ENCODE results near the gene KCNIP4.

KCNIP4 gene

DNA sequence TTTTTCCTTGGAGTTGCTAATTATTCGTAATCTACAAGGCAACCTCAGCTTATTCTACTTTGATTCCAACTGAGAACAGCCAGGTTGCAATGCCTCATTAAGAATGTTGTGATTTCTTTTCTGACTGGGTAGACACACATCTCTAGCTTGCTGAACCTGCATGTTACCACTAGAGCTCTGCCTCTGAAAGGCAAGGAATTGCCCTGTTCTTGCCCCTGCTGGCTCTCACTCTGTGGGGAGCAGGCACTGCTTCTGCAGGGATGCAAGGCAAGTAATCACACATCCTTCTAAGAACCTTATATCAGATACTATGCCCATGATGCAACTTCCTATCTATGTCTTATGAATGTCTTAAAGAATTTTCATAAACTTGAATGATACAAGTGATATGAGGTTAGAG lies 745.2 kb downstream of the KCNIP4 start:
- H3K9ac ChIP-seq (ENCODE audit: low read length): no peak overlapping the region

DNA sequence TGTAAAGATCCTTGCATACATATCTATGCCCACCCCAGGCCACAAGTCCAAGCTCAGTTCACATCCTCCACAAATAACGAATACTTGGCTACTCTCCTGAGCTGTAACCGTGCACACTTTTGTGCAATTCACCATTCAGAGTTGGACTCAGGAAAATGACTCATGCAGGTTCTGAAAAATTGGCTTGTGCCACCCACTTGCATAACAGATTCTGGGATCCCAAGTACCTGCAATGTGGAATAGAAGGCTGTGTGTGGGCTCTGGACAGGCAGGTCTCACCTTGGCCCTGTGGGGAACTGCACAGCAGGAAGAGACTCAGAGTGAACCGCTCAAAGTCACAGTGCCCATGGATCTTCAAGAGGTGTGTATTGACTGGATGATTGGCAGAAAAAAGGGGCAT lies 745.6 kb downstream of the KCNIP4 start:
- no peaks in the 10 kb centered on the region for H3K9me3 ChIP-seq (ENCODE audit: control insufficient read depth, insufficient read depth, low read depth, low read length)
- H3K27me3 ChIP-seq (ENCODE audit: control insufficient read depth, insufficient read depth, low read length): no peaks in the 10 kb centered on the region
- H3K4me1 ChIP-seq (ENCODE audit: control insufficient read depth, insufficient read depth, low read length): no peaks in the 10 kb centered on the region
- H3K36me3 ChIP-seq (ENCODE audit: control insufficient read depth, insufficient read depth, low read length): no peaks in the 10 kb centered on the region
- H3K4me3 ChIP-seq (ENCODE audit: low read depth, low read length): no peak overlapping the region
- H3K9ac ChIP-seq (ENCODE audit: low read length): no peak overlapping the region
- H3K27ac ChIP-seq (ENCODE audit: low read depth, low read length): no peak overlapping the region

More for the DNA sequence above, 745.2 kb downstream of the KCNIP4 start:
- Histone ChIP-seq H3K9me3 (ENCODE audit: control insufficient read depth, insufficient read depth, low read depth, low read length) (no peaks in the 10 kb centered on the region), H3K27me3 (ENCODE audit: control insufficient read depth, insufficient read depth, low read length) (no peaks in the 10 kb centered on the region), H3K4me3 (ENCODE audit: low read depth, low read length) (no peak overlapping the region), H3K36me3 (ENCODE audit: control insufficient read depth, insufficient read depth, low read length) (no peaks in the 10 kb centered on the region), H3K4me1 (ENCODE audit: control insufficient read depth, insufficient read depth, low read length) (no peaks in the 10 kb centered on the region), H3K27ac (ENCODE audit: low read depth, low read length) (no peak overlapping the region)

DNA sequence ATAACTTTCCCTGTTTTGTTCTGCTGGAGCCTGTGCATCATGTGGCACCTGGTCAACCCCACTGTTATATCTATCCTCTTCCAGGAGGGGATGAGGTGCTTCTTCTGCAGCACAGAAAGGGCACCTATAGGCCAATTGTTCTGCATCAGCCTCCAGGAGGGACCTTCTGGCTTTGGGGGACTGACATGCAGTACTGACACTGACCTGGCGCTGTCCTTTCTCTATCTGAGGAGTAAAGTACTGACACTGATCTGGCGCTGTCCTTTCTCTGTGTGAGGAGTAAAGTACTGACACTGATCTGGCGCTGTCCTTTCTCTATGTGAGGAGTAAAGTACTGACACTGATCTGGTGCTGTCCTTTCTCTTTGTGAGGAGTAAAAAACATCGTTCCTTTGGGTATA lies 749.9 kb downstream of the KCNIP4 start:
- Histone ChIP-seq H3K27me3 (ENCODE audit: control insufficient read depth, insufficient read depth, low read length) (no peaks in the 10 kb centered on the region), H3K4me1 (ENCODE audit: control insufficient read depth, insufficient read depth, low read length) (no peaks in the 10 kb centered on the region), H3K4me3 (ENCODE audit: low read depth, low read length) (no peak overlapping the region), H3K27ac (ENCODE audit: low read depth, low read length) (no peak overlapping the region), H3K9ac (ENCODE audit: low read length) (no peak overlapping the region), H3K36me3 (ENCODE audit: control insufficient read depth, insufficient read depth, low read length) (no peaks in the 10 kb centered on the region), H3K9me3 (ENCODE audit: control insufficient read depth, insufficient read depth, low read depth, low read length) (no peaks in the 10 kb centered on the region)

- no peaks in the 10 kb centered on the region for H3K27me3 ChIP-seq (ENCODE audit: control insufficient read depth, insufficient read depth, low read length)
- H3K36me3 ChIP-seq (ENCODE audit: control insufficient read depth, insufficient read depth, low read length): no peaks in the 10 kb centered on the region
- H3K4me1 ChIP-seq (ENCODE audit: control insufficient read depth, insufficient read depth, low read length): no peaks in the 10 kb centered on the region
- H3K9me3 ChIP-seq (ENCODE audit: control insufficient read depth, insufficient read depth, low read depth, low read length): no peaks in the 10 kb centered on the region
- H3K9ac ChIP-seq (ENCODE audit: low read length): no peak overlapping the region
- H3K4me3 ChIP-seq (ENCODE audit: low read depth, low read length): no peak overlapping the region
- no peak overlapping the region for H3K27ac ChIP-seq (ENCODE audit: low read depth, low read length)
These were observed 752.9 kb downstream of the KCNIP4 start for GRCh38 chr4:21195682-21196081.

GRCh38 chr4:21192367-21192766 lies 756.2 kb downstream of the KCNIP4 start:
- H3K27me3 ChIP-seq (ENCODE audit: control insufficient read depth, insufficient read depth, low read length): no peaks in the 10 kb centered on the region
- H3K27ac ChIP-seq (ENCODE audit: low read depth, low read length): no peak overlapping the region
- H3K9me3 ChIP-seq (ENCODE audit: control insufficient read depth, insufficient read depth, low read depth, low read length): no peaks in the 10 kb centered on the region
- no peak overlapping the region for H3K4me3 ChIP-seq (ENCODE audit: low read depth, low read length)
- no peak overlapping the region for H3K9ac ChIP-seq (ENCODE audit: low read length)
- no peaks in the 10 kb centered on the region for H3K36me3 ChIP-seq (ENCODE audit: control insufficient read depth, insufficient read depth, low read length)
- H3K4me1 ChIP-seq (ENCODE audit: control insufficient read depth, insufficient read depth, low read length): no peaks in the 10 kb centered on the region

- Histone ChIP-seq H3K27me3 (ENCODE audit: control insufficient read depth, insufficient read depth, low read length) (no peaks in the 10 kb centered on the region), H3K4me1 (ENCODE audit: control insufficient read depth, insufficient read depth, low read length) (no peaks in the 10 kb centered on the region), H3K4me3 (ENCODE audit: low read depth, low read length) (no peak overlapping the region), H3K27ac (ENCODE audit: low read depth, low read length) (no peak overlapping the region), H3K9ac (ENCODE audit: low read length) (no peak overlapping the region), H3K36me3 (ENCODE audit: control insufficient read depth, insufficient read depth, low read length) (no peaks in the 10 kb centered on the region), H3K9me3 (ENCODE audit: control insufficient read depth, insufficient read depth, low read depth, low read length) (no peaks in the 10 kb centered on the region)
These were observed 757.3 kb downstream of the KCNIP4 start for GRCh38 chr4:21191317-21191716.

DNA sequence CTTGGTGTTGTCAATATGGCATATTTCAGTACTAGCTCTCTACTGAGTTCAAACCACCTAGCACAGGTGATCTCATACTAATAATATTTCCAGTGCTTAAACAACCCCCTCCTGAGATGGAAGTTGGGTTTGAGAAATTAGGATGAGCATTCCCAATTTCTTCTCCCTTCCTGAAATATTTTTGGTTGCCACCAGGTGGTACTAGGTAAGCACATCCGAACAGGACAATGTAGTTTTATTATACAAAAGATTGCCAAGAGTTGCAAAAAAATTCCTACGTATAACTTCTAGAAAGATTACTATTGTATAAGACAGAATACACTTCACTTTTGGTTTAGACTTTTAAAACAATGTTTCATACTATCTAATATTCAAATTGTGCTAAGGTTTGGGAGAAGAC lies 763.8 kb downstream of the KCNIP4 start:
- Histone ChIP-seq H3K4me1 (ENCODE audit: control insufficient read depth, insufficient read depth, low read length) (no peaks in the 10 kb centered on the region), H3K27ac (ENCODE audit: low read depth, low read length) (no peak overlapping the region), H3K9me3 (ENCODE audit: control insufficient read depth, insufficient read depth, low read depth, low read length) (no peaks in the 10 kb centered on the region), H3K27me3 (ENCODE audit: control insufficient read depth, insufficient read depth, low read length) (no peaks in the 10 kb centered on the region; the same call in 1 of the 2 replicates), H3K36me3 (ENCODE audit: control insufficient read depth, insufficient read depth, low read length) (no peaks in the 10 kb centered on the region), H3K9ac (ENCODE audit: low read length) (no peak overlapping the region), H3K4me3 (ENCODE audit: low read depth, low read length) (no peak overlapping the region)

DNA sequence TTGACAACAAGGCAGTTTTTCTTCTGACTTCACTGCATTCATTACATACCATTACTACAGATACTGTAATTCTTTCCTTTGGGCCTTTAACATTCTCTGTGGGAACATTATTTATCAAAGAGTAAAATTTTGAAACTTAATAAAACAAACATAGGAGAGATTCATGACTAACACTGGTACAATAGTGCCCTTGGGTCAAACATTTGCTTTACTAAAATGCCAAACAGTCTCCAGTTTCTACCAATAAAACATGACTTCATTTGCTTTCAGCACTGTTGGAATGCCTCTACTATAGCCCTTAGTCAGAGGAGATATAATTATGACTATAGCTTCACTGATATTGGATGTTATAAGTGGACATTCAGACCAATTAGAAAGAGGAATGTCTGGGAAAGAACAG lies 766.9 kb downstream of the KCNIP4 start:
- Histone ChIP-seq H3K36me3 (ENCODE audit: control insufficient read depth, insufficient read depth, low read length) (no peaks in the 10 kb centered on the region), H3K27ac (ENCODE audit: low read depth, low read length) (no peak overlapping the region), H3K4me3 (ENCODE audit: low read depth, low read length) (no peak overlapping the region), H3K9me3 (ENCODE audit: control insufficient read depth, insufficient read depth, low read depth, low read length) (no peaks in the 10 kb centered on the region), H3K9ac (ENCODE audit: low read length) (no peak overlapping the region), H3K4me1 (ENCODE audit: control insufficient read depth, insufficient read depth, low read length) (no peaks in the 10 kb centered on the region), H3K27me3 (ENCODE audit: control insufficient read depth, insufficient read depth, low read length) (no peaks in the 10 kb centered on the region; the same call in 1 of the 2 replicates)

- no peaks in the 10 kb centered on the region for H3K9me3 ChIP-seq (ENCODE audit: control insufficient read depth, insufficient read depth, low read depth, low read length)
- no peak overlapping the region for H3K4me3 ChIP-seq (ENCODE audit: low read depth, low read length)
These were observed 770.7 kb downstream of the KCNIP4 start for GRCh38 chr4:21177871-21178270.

DNA sequence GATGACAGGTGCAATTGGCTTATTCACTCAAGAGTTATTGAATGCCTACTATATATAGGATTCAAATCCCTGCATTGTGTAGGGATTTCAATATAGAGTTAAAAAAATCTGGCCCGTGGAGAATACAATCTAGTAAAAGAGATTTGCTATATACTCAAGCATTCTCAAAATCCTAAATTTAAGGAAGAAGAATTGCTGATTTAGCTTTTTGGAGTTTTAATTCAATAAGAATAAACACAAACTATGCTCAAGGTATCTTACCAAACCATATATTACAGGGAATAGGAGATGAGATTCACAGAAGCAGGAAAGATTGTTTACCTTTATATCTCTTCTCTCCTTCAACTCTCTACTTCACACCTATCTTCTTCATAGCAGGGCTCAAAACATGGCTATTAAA lies 771.5 kb downstream of the KCNIP4 start:
- Histone ChIP-seq H3K4me1 (ENCODE audit: control insufficient read depth, insufficient read depth, low read length) (no peaks in the 10 kb centered on the region), H3K27me3 (ENCODE audit: control insufficient read depth, insufficient read depth, low read length) (no peaks in the 10 kb centered on the region), H3K27ac (ENCODE audit: low read depth, low read length) (no peak overlapping the region), H3K4me3 (ENCODE audit: low read depth, low read length) (no peak overlapping the region), H3K9me3 (ENCODE audit: control insufficient read depth, insufficient read depth, low read depth, low read length) (no peaks in the 10 kb centered on the region), H3K36me3 (ENCODE audit: control insufficient read depth, insufficient read depth, low read length) (no peaks in the 10 kb centered on the region), H3K9ac (ENCODE audit: low read length) (no peak overlapping the region)

More at GRCh38 chr4:21177871-21178270, 770.7 kb downstream of the KCNIP4 start:
- Histone ChIP-seq H3K9ac (ENCODE audit: low read length) (no peak overlapping the region), H3K27ac (ENCODE audit: low read depth, low read length) (no peak overlapping the region), H3K4me1 (ENCODE audit: control insufficient read depth, insufficient read depth, low read length) (no peaks in the 10 kb centered on the region), H3K36me3 (ENCODE audit: control insufficient read depth, insufficient read depth, low read length) (no peaks in the 10 kb centered on the region), H3K27me3 (ENCODE audit: control insufficient read depth, insufficient read depth, low read length) (no peaks in the 10 kb centered on the region)

- H3K9ac ChIP-seq (ENCODE audit: low read length): no peak overlapping the region
- H3K27me3 ChIP-seq (ENCODE audit: control insufficient read depth, insufficient read depth, low read length): no peaks in the 10 kb centered on the region
- no peaks in the 10 kb centered on the region for H3K4me1 ChIP-seq (ENCODE audit: control insufficient read depth, insufficient read depth, low read length)
- H3K9me3 ChIP-seq (ENCODE audit: control insufficient read depth, insufficient read depth, low read depth, low read length): no peaks in the 10 kb centered on the region
- no peak overlapping the region for H3K4me3 ChIP-seq (ENCODE audit: low read depth, low read length)
- no peak overlapping the region for H3K27ac ChIP-seq (ENCODE audit: low read depth, low read length)
- no peaks in the 10 kb centered on the region for H3K36me3 ChIP-seq (ENCODE audit: control insufficient read depth, insufficient read depth, low read length)
These were observed 780.9 kb downstream of the KCNIP4 start for GRCh38 chr4:21167711-21168110.

GRCh38 chr4:21155367-21155766 lies 793.2 kb downstream of the KCNIP4 start:
- no peak overlapping the region for H3K4me3 ChIP-seq (ENCODE audit: low read depth, low read length)
- H3K9me3 ChIP-seq (ENCODE audit: control insufficient read depth, insufficient read depth, low read depth, low read length): no peaks in the 10 kb centered on the region
- H3K27me3 ChIP-seq (ENCODE audit: control insufficient read depth, insufficient read depth, low read length): no peaks in the 10 kb centered on the region
- H3K36me3 ChIP-seq (ENCODE audit: control insufficient read depth, insufficient read depth, low read length): no peaks in the 10 kb centered on the region
- no peak overlapping the region for H3K9ac ChIP-seq (ENCODE audit: low read length)
- H3K27ac ChIP-seq (ENCODE audit: low read depth, low read length): no peak overlapping the region
- no peaks in the 10 kb centered on the region for H3K4me1 ChIP-seq (ENCODE audit: control insufficient read depth, insufficient read depth, low read length)
